NCI-H2196 (cell line): ENCODE measurements around the gene CBX5.
A peak's percentile ranks its signal among the peaks of the same experiment; 100 is the strongest.
"Not testable (repeated sequence)": the region's sequence is repeated elsewhere in the genome, so short reads cannot be mapped to it uniquely, and the experiment has no call there.

Experiments
- DNase-seq: peaks from one replicate; lab custom pipeline; 2025; ENCODE audit not compliant: unreplicated experiment; lab: John Stamatoyannopoulos, UW

CBX5 gene

GRCh38 chr12:54294953-54295566 lies 15.1 kb upstream of the CBX5 start:
- no peak for DNase-seq

- DNase-seq, result peak; percentile 73
Observed at GRCh38 chr12:54294152-54294952, 14.4 kb upstream of the CBX5 start.

GRCh38 chr12:54292931-54293241 lies 13.0 kb upstream of the CBX5 start:
- DNase-seq, result no peak

GRCh38 chr12:54292083-54292930 lies 12.4 kb upstream of the CBX5 start:
- DNase-seq, result no peak

GRCh38 chr12:54287261-54288157 lies 7.6 kb upstream of the CBX5 start:
- DNase-seq, result no peak

GRCh38 chr12:54286042-54287030 lies 6.4 kb upstream of the CBX5 start:
- no peak for DNase-seq

- DNase-seq, result no peak
Observed at GRCh38 chr12:54285150-54286041, 5.5 kb upstream of the CBX5 start.

GRCh38 chr12:54284070-54284780 lies 4.3 kb upstream of the CBX5 start:
- DNase-seq, result not testable (repeated sequence)

GRCh38 chr12:54282949-54283593 lies 3.1 kb upstream of the CBX5 start:
- DNase-seq, result no peak

- not testable (repeated sequence) for DNase-seq
Observed at GRCh38 chr12:54281694-54282093, 1.8 kb upstream of the CBX5 start.

- not testable (repeated sequence) for DNase-seq
Observed at GRCh38 chr12:54281261-54281638, 1.3 kb upstream of the CBX5 start.

GRCh38 chr12:54280468-54281260 lies 742 bp upstream of the CBX5 start, which contains the start of gene HNRNPA1:
Gene HNRNPA1 (plus strand): TSS chr12:54280726. CDS start chr12:54280808, 82 bp downstream.
- DNase-seq, result peak; percentile 99

- DNase-seq, result no peak
Observed at GRCh38 chr12:54279227-54279631, 693 bp downstream of the CBX5 start.

GRCh38 chr12:54277823-54278276 lies 2.1 kb downstream of the CBX5 start:
- DNase-seq, result no peak

- DNase-seq, result no peak
Observed at GRCh38 chr12:54276368-54276767, 3.6 kb downstream of the CBX5 start.

- no peak for DNase-seq
Observed at GRCh38 chr12:54273981-54274380, 5.9 kb downstream of the CBX5 start.

GRCh38 chr12:54272214-54272613 lies 7.7 kb downstream of the CBX5 start:
- no peak for DNase-seq
